HEK293 (cell line): Measurements from ENCODE around the gene PRPF6.

Source experiments
- EGR2 ChIP-seq: fragments of 450-650 bp; formaldehyde crosslinking; IDR thresholded peaks from 2 replicates; pipeline ENCODE4 v1.5.1; 2016; ENCODE audit warnings: low read depth, missing biosample characterization, missing genetic modification characterization
- GLIS2 ChIP-seq: fragments of 450-650 bp; formaldehyde crosslinking; IDR thresholded peaks from 2 replicates; pipeline ENCODE4 v1.5.1; 2016; ENCODE audit warnings: missing biosample characterization, missing genetic modification characterization
- HOXA7 ChIP-seq: sonication (generic); formaldehyde crosslinking; IDR thresholded peaks from 2 replicates; pipeline ENCODE4 v1.8.1; 2022; ENCODE audit warnings: missing genetic modification reagents, borderline replicate concordance
- INSM2 ChIP-seq: fragments of 450-650 bp; formaldehyde crosslinking; IDR thresholded peaks from 2 replicates; pipeline ENCODE4 v1.5.1; 2016; ENCODE audit warnings: missing biosample characterization, missing genetic modification characterization
- KLF1 ChIP-seq: fragments of 450-650 bp; formaldehyde crosslinking; IDR thresholded peaks from 2 replicates; pipeline ENCODE4 v1.5.1; 2016; ENCODE audit warnings: missing biosample characterization, missing genetic modification characterization
- KLF16 ChIP-seq: fragments of 450-650 bp; formaldehyde crosslinking; IDR thresholded peaks from 2 replicates; pipeline ENCODE4 v1.5.1; 2017; ENCODE audit warnings: missing biosample characterization, missing genetic modification characterization
- KLF17 ChIP-seq: fragments of 450-650 bp; formaldehyde crosslinking; IDR thresholded peaks from 2 replicates; pipeline ENCODE4 v1.5.1; 2016; ENCODE audit warnings: missing biosample characterization, missing genetic modification characterization
- OVOL3 ChIP-seq: fragments of 450-650 bp; formaldehyde crosslinking; IDR thresholded peaks from 2 replicates; pipeline ENCODE4 v1.5.1; 2016; ENCODE audit warnings: missing biosample characterization, missing genetic modification characterization
- PATZ1 ChIP-seq: fragments of 450-650 bp; formaldehyde crosslinking; IDR thresholded peaks from 2 replicates; pipeline ENCODE4 v1.5.1; 2016; ENCODE audit warnings: missing biosample characterization, missing genetic modification characterization
- SP2 ChIP-seq: fragments of 450-650 bp; formaldehyde crosslinking; IDR thresholded peaks from 2 replicates; pipeline ENCODE4 v1.5.1; 2016; ENCODE audit warnings: missing biosample characterization, missing genetic modification characterization
- ZBTB7A ChIP-seq: fragments of 450-650 bp; formaldehyde crosslinking; IDR thresholded peaks from 2 replicates; pipeline ENCODE4 v1.5.1; 2016; ENCODE audit warnings: low read depth, missing biosample characterization, missing genetic modification characterization
- ZFHX2 ChIP-seq: fragments of 450-650 bp; formaldehyde crosslinking; conservative IDR thresholded peaks from 2 replicates; pipeline ENCODE4 v1.5.1; 2016; ENCODE audit warnings: missing biosample characterization, missing genetic modification characterization
- ZFP41 ChIP-seq: fragments of 450-650 bp; formaldehyde crosslinking; IDR thresholded peaks from 2 replicates; pipeline ENCODE4 v1.5.1; 2016; ENCODE audit warnings: missing biosample characterization, missing genetic modification characterization, borderline replicate concordance
- ZIC2 ChIP-seq: fragments of 450-650 bp; formaldehyde crosslinking; IDR thresholded peaks from 2 replicates; pipeline ENCODE4 v1.5.1; 2016; ENCODE audit warnings: missing biosample characterization, missing genetic modification characterization
- ZNF148 ChIP-seq: fragments of 450-650 bp; formaldehyde crosslinking; IDR thresholded peaks from 2 replicates; pipeline ENCODE4 v1.5.0; 2017; ENCODE audit warnings: missing biosample characterization, missing genetic modification characterization, borderline replicate concordance
- ZNF223 ChIP-seq: fragments of 450-650 bp; formaldehyde crosslinking; IDR thresholded peaks from 2 replicates; pipeline ENCODE4 v1.5.1; 2016; ENCODE audit warnings: missing biosample characterization, missing genetic modification characterization
- ZNF280D ChIP-seq: fragments of 450-650 bp; formaldehyde crosslinking; IDR thresholded peaks from 2 replicates; pipeline ENCODE4 v1.5.1; 2016; ENCODE audit warnings: missing biosample characterization, missing genetic modification characterization
- ZNF416 ChIP-seq: fragments of 450-650 bp; formaldehyde crosslinking; IDR thresholded peaks from 2 replicates; pipeline ENCODE4 v1.5.1; 2016; ENCODE audit warnings: missing biosample characterization, missing genetic modification characterization
- ZNF580 ChIP-seq: fragments of 450-650 bp; formaldehyde crosslinking; IDR thresholded peaks from 2 replicates; pipeline ENCODE4 v1.5.1; 2016; ENCODE audit warnings: missing biosample characterization, missing genetic modification characterization
- ZNF692 ChIP-seq: fragments of 450-650 bp; formaldehyde crosslinking; IDR thresholded peaks from 2 replicates; pipeline ENCODE4 v1.5.1; 2016; ENCODE audit warnings: missing biosample characterization, missing genetic modification characterization
- ZNF76 ChIP-seq: fragments of 450-650 bp; formaldehyde crosslinking; IDR thresholded peaks from 2 replicates; pipeline ENCODE4; 2016; ENCODE audit warnings: low read depth, missing biosample characterization, missing genetic modification characterization, borderline replicate concordance
- ZNF785 ChIP-seq: fragments of 450-650 bp; formaldehyde crosslinking; IDR thresholded peaks from 2 replicates; pipeline ENCODE4 v1.5.1; 2016; ENCODE audit warnings: missing biosample characterization, missing genetic modification characterization
- ZNF830 ChIP-seq: fragments of 450-650 bp; IDR thresholded peaks from 2 replicates; pipeline ENCODE4 v1.5.0; 2018; ENCODE audit warnings: missing biosample characterization, missing genetic modification characterization, low read depth, mild to moderate bottlenecking, moderate library complexity
- ZSCAN23 ChIP-seq: fragments of 450-650 bp; formaldehyde crosslinking; IDR thresholded peaks from 2 replicates; pipeline ENCODE4 v1.5.1; 2016; ENCODE audit warnings: missing biosample characterization, missing genetic modification characterization
- ZSCAN30 ChIP-seq: fragments of 450-650 bp; IDR thresholded peaks from 2 replicates; pipeline ENCODE4 v1.5.1; 2018; ENCODE audit warnings: missing biosample characterization, mild to moderate bottlenecking, missing genetic modification characterization, moderate library complexity
- ZSCAN4 ChIP-seq: fragments of 450-650 bp; formaldehyde crosslinking; IDR thresholded peaks from 2 replicates; pipeline ENCODE4 v1.5.1; 2017; ENCODE audit warnings: missing biosample characterization, missing genetic modification characterization

Gene PRPF6

GRCh38 chr20:63957004-63957689, 23.8 kb upstream of the PRPF6 start (continued):
- TF ChIP-seq HOXA7 (CRISPR knock-in tag) = no peak
- TF ChIP-seq GLIS2 = peak; percentile 92; the same call in 1 of the 2 replicates
- peak; percentile 93 for TF ChIP-seq ZSCAN30 (tag by site-specific recombination)
- TF ChIP-seq ZFHX2 (tag by site-specific recombination) = peak; percentile 32; the same call in 1 of the 2 replicates
- TF ChIP-seq ZNF148 (tag by site-specific recombination) = no peak
- TF ChIP-seq ZNF76 (tag by site-specific recombination) = 0 out of 2 replicates have a peak, but pooled peaks have one; percentile 16
- peak; percentile 56; the same call in 1 of the 2 replicates for TF ChIP-seq EGR2
- no peak for TF ChIP-seq ZFP41 (tag by site-specific recombination)
- TF ChIP-seq ZNF223 = no peak
- peak; percentile 71 for TF ChIP-seq PATZ1 (tag by site-specific recombination)
- TF ChIP-seq KLF16 (tag by site-specific recombination) = 0 out of 2 replicates have a peak, but pooled peaks have one; percentile 24
- TF ChIP-seq ZSCAN4 = no peak
- peak; percentile 78 for TF ChIP-seq SP2 (tag by site-specific recombination)
- TF ChIP-seq ZNF692 (tag by site-specific recombination) = peak; percentile 16; the same call in 1 of the 2 replicates
- no peak for TF ChIP-seq ZNF280D
- TF ChIP-seq ZNF416 (tag by site-specific recombination) = no peak
- TF ChIP-seq KLF17 (tag by site-specific recombination) = peak; percentile 83
- peak; percentile 84 for TF ChIP-seq ZIC2
- peak; percentile 70 for TF ChIP-seq ZBTB7A
- peak; percentile 70; the same call in 1 of the 2 replicates for TF ChIP-seq KLF1 (tag by site-specific recombination)
- TF ChIP-seq ZNF830 (tag by site-specific recombination) = no peak
- TF ChIP-seq INSM2 = no peak
- no peak; the same call in 1 of the 2 replicates for TF ChIP-seq ZSCAN23 (tag by site-specific recombination)
- TF ChIP-seq ZNF785 = no peak
- no peak for TF ChIP-seq ZNF580 (tag by site-specific recombination)
- no peak for TF ChIP-seq OVOL3
